WI38 (cell line): ENCODE data around the gene RNF44.
A peak's percentile ranks its signal among the peaks of the same experiment; 100 is the strongest.

Experiments used
- H3K4me3 ChIP-seq: 2 replicates; pipeline ENCODE4 v1.5.1; 2011; ENCODE audit warnings: low read depth, mild to moderate bottlenecking, control low read depth, low read length
- TF ChIP-seq, protein P1 (sequence below): IDR thresholded peaks from 2 replicates; pipeline ENCODE4 v1.5.1; 2012; ENCODE audit warnings: low read depth, mild to moderate bottlenecking, control low read depth, low read length

RNF44 gene

DNA sequence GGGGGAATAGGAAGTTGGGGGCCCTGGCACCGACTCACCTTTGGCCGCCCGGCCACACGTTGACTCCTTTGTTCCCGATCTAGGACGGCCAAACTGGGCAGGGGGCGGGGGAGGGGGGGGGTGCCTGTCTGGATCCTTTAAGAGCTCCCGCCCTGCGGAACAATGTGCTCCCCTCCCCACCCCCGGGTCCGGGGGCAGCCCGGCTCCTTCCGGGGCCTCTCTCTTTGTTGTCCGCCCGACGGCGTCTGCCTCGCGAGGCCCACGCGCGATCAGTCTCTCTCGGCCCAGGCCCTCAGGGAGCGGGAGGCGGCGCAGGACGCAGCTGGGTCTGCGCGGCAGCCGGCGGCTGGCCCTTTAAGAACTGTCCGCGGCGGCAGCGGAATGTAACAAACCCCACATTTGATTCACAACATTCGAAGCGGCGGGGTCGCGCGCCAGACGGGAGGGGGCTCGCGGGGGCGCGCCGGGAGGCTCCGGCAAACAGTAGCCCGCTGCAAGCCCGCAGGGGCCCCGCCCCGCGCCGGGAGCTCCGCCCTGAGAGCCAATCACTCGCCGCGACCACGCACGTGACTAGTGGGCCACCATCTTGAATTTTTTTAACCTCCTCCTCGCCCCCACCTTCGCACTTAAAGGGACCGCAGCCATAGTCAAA, at the start of gene RNF44:
RNF44 (minus strand) TSS at position 501 of the 652 bp plus-strand sequence. CDS start 4,930 bp downstream, outside the sequence.
- TF ChIP-seq, protein P1, sequence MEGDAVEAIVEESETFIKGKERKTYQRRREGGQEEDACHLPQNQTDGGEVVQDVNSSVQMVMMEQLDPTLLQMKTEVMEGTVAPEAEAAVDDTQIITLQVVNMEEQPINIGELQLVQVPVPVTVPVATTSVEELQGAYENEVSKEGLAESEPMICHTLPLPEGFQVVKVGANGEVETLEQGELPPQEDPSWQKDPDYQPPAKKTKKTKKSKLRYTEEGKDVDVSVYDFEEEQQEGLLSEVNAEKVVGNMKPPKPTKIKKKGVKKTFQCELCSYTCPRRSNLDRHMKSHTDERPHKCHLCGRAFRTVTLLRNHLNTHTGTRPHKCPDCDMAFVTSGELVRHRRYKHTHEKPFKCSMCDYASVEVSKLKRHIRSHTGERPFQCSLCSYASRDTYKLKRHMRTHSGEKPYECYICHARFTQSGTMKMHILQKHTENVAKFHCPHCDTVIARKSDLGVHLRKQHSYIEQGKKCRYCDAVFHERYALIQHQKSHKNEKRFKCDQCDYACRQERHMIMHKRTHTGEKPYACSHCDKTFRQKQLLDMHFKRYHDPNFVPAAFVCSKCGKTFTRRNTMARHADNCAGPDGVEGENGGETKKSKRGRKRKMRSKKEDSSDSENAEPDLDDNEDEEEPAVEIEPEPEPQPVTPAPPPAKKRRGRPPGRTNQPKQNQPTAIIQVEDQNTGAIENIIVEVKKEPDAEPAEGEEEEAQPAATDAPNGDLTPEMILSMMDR = no peak
- peak within 1 kb of the TSS; percentile 94 for H3K4me3 ChIP-seq

DNA sequence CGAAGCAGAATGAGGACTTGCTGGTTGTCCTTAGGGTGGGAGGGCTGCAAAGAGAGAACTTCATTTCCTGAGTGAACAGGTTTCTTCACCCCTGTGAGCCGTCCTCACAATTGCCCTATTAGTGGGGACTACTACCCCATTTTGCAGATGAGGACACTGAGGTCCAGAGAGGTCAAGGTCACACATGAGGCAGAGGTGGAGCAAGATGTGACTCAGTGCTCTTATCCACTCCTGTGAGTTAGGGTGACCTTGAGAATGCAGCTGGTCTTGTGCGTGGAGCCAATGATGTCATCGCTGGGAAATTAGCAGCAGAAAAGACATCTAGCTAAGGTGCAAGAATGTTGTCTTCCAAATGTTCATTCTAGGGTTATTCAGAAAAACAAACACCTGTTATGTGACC, 45.9 kb upstream of the RNF44 start:
- H3K4me3 ChIP-seq = no peak overlapping the region
- TF ChIP-seq, protein P1 = no peak

DNA sequence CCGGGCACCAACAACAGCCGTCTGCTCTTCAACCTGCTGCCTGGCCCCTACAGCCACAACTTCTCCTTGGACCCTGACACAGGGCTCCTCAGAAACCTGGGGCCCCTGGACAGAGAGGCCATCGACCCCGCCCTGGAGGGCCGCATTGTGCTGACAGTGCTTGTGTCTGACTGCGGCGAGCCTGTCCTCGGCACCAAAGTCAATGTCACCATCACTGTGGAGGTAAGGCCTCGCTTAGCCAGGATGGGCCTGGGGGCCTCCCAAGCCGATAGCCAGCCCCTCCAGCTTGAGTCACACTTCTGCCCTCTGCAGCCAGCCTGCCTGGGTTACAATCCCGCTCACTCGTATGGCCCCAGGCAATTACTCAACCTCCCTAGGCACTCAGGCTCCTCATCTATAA, 44.2 kb upstream of the RNF44 start:
- TF ChIP-seq, protein P1 = no peak
- no peak overlapping the region for H3K4me3 ChIP-seq

DNA sequence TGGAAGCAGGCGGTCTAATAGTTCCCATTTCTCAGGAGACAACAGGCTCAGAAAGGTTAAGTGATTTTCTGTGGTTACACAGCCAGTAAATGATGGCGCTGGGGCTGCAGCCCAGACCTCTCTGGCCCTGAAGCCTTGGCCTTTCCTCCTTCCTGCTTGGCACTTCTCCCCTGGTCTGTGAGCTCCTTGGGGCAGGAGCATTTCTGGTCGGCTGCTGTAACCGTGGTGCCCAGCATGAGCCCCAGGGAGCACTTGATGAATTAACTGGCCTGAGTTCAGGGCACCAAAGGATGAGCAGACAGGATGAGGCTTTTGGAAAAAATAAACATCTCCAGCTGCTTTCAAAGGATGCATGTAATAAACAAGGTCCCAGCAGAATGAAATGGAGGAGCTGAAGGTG, 42.1 kb upstream of the RNF44 start:
- H3K4me3 ChIP-seq = no peak overlapping the region
- TF ChIP-seq, protein P1 = no peak

DNA sequence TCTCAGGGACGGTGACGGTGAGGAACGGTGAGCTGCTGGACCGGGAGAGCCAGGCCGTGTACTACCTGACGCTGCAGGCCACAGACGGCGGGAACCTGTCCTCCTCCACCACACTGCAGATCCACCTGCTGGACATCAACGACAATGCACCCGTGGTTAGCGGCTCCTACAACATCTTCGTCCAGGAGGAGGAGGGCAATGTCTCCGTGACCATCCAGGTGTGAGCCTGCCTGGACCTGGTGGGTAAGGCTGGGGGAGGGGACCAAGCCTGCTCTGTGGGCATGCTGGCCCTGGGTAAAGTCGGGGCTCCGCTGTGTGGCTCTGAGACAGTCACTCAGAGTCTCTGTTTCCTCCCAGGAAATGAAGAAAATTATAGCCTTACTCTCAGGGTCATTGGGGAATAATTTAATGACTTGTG, 41.2 kb upstream of the RNF44 start:
- TF ChIP-seq, protein P1 = peak; percentile 32

DNA sequence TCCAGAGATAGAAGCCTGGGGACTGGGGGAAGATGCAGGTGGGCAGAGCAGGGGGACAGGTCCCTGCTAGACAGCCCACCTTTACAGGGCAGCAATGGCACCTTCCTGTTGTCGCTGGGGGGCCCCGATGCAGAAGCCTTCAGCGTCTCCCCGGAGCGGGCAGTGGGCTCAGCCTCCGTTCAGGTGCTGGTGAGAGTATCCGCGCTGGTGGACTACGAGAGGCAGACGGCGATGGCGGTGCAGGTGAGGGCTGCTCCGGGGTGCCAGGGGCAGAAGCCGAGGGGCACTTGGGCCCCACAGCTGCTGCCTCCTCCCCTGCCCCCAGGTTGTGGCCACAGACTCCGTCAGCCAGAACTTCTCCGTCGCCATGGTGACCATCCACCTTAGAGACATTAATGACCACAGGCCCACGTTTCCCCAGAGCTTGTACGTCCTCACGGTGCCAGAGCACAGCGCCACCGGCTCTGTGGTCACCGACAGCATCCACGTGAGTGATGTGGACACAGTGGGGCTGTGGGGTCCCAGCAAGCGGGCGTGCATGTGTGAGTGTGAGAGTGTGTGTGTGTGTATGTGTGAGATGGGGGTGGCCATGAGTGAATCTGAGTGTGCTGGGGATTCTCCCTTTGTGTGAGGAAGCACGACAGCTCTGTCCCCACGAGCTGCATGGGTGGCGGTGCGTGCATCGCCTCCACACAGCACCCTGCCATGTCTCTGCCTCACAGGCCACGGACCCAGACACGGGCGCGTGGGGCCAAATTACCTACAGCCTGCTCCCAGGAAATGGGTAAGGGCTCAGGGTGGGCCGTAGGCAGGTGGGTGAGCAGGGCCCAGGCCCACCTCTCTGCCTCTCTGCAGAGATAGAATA, 40.3 kb upstream of the RNF44 start:
- TF ChIP-seq, protein P1 = no peak
- H3K4me3 ChIP-seq = no peak overlapping the region

More for the DNA sequence above, 41.2 kb upstream of the RNF44 start:
- no peak overlapping the region for H3K4me3 ChIP-seq
